Mucosa of descending colon (tissue), 3 donors: Measurements from ENCODE around the gene B3GNT9. TPM values are rescaled to one million over a fixed set of nuclear protein-coding genes. Genes with fewer than 3 reads are reported as not detected.

ENCODE experiments used
- ATAC-seq: fragments of 200-7000 bp; cut with Tn5 transposase; one replicate; pipeline ENCODE4 v1.9.1; 2020; ENCODE audit warnings: mild to moderate bottlenecking, moderate library complexity
- DNase-seq, 3 donors: peaks; one replicate each; pipeline ENCODE4 v3.0.0-alpha.2; 2020
- H3K36me3 ChIP-seq: fragments of 200-600 bp; one replicate; pipeline ENCODE4 v1.8.0; 2021; ENCODE audit warnings: low read depth, mild to moderate bottlenecking
- H3K4me1 ChIP-seq: fragments of 200-600 bp; one replicate; pipeline ENCODE4 v1.8.0; 2021; ENCODE audit warnings: low read depth, mild to moderate bottlenecking
- H3K4me3 ChIP-seq: fragments of 200-600 bp; one replicate; pipeline ENCODE4 v1.8.0; 2021; ENCODE audit warnings: mild to moderate bottlenecking
- H3K9me3 ChIP-seq: fragments of 200-600 bp; one replicate; pipeline ENCODE4 v1.8.0; 2021; ENCODE audit warnings: mild to moderate bottlenecking
- CTCF ChIP-seq: fragments of 200-600 bp; IDR thresholded peaks from one replicate; pipeline ENCODE4 v1.8.0; 2022; ENCODE audit warnings: antibody characterized with exemption, mild to moderate bottlenecking
- intact Hi-C, 2 donors: fragments of 100-400 bp; cut with DNase I in 1 of 2; cut with micrococcal nuclease in 1 of 2; formaldehyde crosslinking; loops; one replicate each; pipeline versions ENCODE4 v1.11.0 to v1.11.1; 2022; cut with DNase I, micrococcal nuclease
- total RNA-seq, 3 donors: library from RNA; stranded (reverse); fragmentation: NEBNext Ultra II Directional in 2 of 3; extraction: Animal tissue kit (Norgen Biotek cat#: 25700) in 2 of 3; gene quantifications; one replicate each; pipeline versions ENCODE4 v1.2.1 to v1.2.4, GENCODE V29; 2021 to 2023
- donor health status: DM: no; HTN: no; CAD: no; lungs with moderate emphysema.
- donor health status: DM: no; HTN: no; CAD: no.
- donor health status: DM: no; HTN: yes; CAD: no.

B3GNT9 gene
- total RNA-seq, 3 donors from 2014 or later: 1.5 to 8.4 (median 4.0) TPM

DNA sequence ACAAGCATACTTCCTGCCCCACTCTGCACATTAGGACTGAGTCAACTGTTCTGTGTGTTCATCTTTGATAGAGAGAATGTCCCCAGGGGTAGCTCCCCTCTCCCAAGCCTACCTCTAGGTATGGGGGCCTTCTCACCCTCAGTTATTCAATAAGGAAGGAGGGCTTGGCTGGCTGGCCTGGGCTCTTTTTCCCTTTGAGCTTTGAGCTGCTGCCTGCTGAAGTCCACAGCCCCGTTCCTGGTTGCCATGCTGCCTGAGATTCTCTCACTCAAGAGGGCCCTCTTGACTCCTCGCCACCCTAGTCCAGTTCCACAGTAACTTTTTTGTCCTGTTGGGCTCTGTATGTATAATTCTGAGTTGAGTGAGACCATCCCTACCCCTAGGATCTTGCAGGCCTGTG is 5.1 kb downstream of the B3GNT9 start:
- Histone ChIP-seq H3K4me3 (no peak overlapping the region), H3K36me3 (peaks cover 19% of the 10 kb centered on the region), H3K9me3 (no peaks in the 10 kb centered on the region), H3K4me1 (peaks cover 7% of the 10 kb centered on the region)
- DNase-seq: no peak
- no peak for TF ChIP-seq CTCF
- no peak for ATAC-seq
- intact Hi-C loops: no loop called here

DNA sequence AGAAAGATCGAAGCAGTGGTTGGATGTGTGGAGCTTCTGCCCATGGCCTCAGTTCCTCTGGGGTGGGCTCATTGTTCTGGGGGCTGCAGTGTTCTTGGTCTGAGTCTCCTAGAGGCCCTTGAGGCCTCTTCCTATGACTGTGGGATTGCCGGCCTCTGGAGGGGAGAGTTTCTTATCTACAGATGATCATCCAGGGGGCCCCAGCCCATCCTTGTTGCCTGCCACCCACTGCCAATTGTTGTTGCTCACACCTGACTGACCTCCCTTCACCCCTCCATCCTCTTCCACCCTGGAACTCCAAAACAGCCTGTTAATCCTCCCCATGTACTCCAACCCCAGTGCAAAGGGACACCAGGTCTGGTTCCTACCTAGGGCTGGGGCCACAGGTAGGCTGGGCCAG is 5.9 kb downstream of the B3GNT9 start:
- ATAC-seq: no peak
- DNase-seq: no peak
- Histone ChIP-seq H3K9me3 (no peaks in the 10 kb centered on the region), H3K4me1 (peaks cover under 1% of the 10 kb centered on the region), H3K36me3 (peaks cover 22% of the 10 kb centered on the region), H3K4me3 (no peak overlapping the region)
- intact Hi-C loops: no loop called here
- no peak for TF ChIP-seq CTCF

DNA sequence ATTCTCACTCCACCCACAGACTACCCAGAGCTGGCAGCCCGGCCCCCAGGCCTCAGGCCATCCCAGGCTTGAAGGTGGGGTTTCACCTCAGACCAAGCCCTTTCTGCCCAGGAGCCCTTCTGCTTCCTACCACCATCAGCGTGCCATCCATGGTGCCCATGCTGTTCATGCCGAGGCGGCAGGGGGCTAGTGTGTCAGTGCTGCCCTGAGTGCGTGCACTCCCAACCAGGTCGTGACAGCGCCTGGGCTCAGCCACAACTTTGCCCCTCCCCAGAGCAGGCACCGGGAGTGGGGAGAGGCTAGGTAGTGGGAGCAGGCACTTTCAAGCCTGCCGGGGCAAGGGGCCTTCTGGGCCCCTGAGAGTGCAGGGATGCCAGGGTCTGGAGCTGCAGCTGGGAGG is 8.5 kb downstream of the B3GNT9 start:
- ATAC-seq (no peak), DNase-seq (peak in 1 of 3 donors; percentile 22)
- H3K4me1 ChIP-seq: no peaks in the 10 kb centered on the region
- TF ChIP-seq CTCF: no peak
- intact Hi-C loops: no loop called here
- peaks cover 22% of the 10 kb centered on the region for H3K36me3 ChIP-seq
- H3K9me3 ChIP-seq: no peaks in the 10 kb centered on the region
- H3K4me3 ChIP-seq: no peak overlapping the region

- intact Hi-C loops: no loop called here
- H3K36me3 ChIP-seq: peaks cover 17% of the 10 kb centered on the region
These were observed 9.4 kb downstream of the B3GNT9 start for GRCh38 chr16:67141391-67141790.

GRCh38 chr16:67137605-67138004 is 13.2 kb downstream of the B3GNT9 start:
- Histone ChIP-seq H3K4me3 (no peak overlapping the region), H3K36me3 (peaks cover 9% of the 10 kb centered on the region), H3K4me1 (no peaks in the 10 kb centered on the region), H3K9me3 (no peaks in the 10 kb centered on the region)
- no peak for TF ChIP-seq CTCF
- no peak for DNase-seq
- ATAC-seq: no peak
- intact Hi-C loops: no loop called here

More at GRCh38 chr16:67141391-67141790, 9.4 kb downstream of the B3GNT9 start:
- Histone ChIP-seq H3K9me3 (no peaks in the 10 kb centered on the region), H3K4me1 (no peaks in the 10 kb centered on the region), H3K4me3 (no peak overlapping the region)
- DNase-seq (no peak), ATAC-seq (no peak)
- no peak for TF ChIP-seq CTCF

DNA sequence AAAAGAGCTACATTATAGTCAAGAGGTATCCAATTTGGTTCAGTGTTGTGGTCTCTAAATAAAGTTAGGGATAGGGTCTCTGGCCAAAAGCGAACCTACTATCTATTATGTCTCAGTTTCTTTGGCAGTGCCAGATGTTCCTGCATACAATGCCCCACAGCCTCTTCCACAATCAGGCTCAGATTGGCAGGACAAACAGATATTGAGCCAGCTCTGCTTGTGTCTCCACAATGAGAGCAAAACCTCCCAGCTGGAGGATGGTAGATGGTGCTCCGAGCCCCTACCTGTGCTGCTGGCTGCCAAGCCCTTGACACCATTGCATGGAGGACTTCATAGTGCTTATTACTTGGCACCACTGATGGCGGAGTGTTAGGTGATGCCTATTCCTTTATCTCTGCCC is 21.4 kb downstream of the B3GNT9 start:
- TF ChIP-seq CTCF: no peak
- H3K9me3 ChIP-seq: no peaks in the 10 kb centered on the region
- ATAC-seq (no peak), DNase-seq (no peak)
- no peaks in the 10 kb centered on the region for H3K4me1 ChIP-seq
- intact Hi-C loops: no loop called here
- no peaks in the 10 kb centered on the region for H3K36me3 ChIP-seq
- no peak overlapping the region for H3K4me3 ChIP-seq
